ENCODE results near the gene CDH4.

Gene CDH4

DNA sequence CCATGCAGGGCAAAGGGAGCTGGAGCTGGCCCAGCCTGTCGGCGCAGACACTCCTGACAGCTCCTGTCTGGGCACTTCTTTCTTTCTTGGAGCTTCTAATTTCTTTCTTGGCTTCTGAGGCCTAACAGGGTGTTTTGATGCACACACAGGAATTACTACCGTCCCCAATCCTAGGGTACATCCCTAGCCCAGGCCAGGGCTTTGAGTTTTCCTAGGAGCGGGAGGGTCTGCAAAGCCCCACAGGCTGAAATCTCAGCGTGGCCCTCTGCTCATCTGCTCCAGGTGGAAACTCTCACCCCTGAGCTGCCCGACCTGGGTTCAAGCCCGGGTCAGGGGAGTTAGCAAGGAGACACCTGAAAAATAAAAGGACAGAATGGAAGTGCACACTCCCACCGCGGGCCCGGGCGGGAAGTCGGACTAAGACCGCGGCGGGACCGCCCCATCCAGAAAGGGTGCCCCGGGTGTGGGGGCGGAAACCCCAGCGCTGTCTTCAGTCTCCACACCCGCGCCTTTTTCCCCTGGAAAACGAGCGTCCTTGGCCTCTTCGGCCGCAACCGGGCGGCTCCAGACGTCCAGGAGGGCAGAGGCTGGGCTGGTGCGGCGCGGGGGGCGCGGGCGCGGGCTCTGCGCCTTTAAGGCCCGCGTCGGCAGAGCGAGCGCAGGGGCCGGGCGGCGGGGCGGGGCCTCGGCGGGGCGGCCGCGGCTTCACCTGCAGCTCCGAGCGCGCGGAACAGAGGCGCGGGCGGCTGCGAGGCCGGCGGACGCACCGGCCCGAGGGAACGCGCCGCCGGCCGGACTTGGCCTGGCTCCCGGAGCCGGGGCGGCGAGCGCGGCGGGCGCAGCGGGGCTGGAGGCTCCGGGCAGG, at the start of gene CDH4:
Gene CDH4, plus strand, starts transcription at position 733 of the 865 bp plus-strand sequence.
- DNase-seq, result no peak

DNA sequence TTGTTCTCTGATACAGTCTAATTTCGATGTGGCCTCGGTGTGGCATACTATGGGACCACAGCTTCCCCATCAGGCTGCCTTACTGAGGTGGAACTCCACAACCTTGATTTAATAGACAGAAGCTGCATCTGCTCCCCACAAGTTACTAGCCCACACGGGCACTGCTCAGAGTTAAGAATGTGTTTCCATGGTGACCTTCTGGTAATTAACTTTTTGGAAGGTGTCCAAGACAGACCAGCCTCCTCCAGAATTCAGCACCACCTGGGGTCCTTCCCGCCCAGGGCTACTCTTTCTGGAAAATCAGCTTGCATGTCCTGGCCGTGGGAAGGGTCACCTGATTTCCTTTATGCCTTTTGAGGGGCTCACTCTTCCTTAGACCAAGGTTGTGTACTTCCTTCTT, 48.7 kb upstream of the CDH4 start:
- DNase-seq, result no peak

DNA sequence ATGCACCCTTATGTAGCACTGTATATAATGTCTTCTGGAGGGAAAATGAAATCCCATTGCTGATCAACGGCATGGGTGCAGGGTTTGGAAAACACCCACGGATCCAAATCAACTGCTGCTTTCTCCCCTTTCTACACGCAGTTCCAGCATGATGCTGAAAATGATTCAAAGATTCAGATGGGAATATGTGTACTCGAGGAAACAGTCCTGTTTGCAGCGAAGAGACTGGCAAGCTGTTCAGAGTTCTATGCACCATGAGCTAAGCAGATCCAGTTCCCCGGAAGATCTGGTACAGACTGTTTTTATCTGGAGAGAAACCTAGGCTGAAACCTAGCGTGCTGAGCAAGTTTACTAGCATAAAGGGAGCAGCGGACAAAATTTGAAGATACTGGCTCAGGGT, 47.9 kb upstream of the CDH4 start:
- DNase-seq, result no peak

DNA sequence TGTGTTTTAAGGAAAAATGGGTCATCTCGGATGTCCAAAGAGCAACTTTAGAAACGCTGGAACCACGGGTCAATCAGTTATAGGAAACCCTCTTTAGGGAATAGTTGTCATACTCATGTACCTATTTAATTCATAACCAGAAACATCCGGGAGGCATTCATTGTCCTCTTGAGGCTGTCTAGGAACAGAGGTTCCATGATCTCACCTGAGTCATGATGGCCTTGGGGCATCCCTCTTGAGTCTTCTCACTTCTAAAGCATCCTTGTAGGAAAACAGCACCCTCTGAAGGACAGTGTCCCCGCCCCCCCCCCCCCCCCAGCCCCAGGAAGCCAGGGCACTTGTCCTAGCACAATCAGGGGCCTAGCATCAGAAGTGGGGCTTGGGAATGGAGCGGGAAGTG, 46.3 kb upstream of the CDH4 start:
- DNase-seq, result no peak

DNA sequence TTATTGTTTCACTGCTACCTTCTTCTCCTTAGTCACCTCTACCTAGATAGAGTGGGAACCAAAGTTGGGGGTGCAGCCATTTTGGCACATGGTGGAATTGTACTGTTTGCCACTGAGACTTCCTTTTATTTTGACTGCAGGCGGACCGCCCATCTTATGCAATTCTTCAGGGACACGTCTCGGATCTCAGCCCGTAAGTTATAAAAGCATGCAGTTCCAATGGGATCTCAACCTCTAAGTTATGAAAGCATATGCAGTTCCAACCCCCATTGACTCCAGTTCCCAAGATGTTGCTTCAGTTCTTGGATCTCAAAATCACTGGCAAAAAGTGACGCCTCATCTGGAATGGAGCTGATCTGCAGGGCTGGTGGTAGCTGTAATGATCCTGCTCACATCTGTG, 41.2 kb upstream of the CDH4 start:
- DNase-seq, result no peak

DNA sequence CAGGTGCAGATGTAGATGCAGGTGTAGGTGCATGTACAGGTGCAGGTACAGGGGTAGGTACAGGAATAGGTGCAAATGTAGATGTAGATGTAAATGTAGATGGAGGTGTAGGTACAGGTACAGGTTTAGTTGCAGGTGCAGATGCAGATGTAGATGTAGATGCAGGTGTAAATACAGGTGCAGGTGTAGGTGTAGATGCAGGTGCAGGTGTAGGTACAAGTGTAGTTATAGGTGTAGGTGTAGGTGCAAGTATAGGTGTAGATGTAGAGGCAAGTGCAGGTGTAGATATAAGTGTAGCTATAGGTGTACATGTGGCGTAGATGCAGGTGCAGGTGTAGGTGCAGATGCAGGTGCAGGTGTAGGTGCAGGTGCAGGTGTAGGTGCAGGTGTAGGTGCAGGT, 34.2 kb upstream of the CDH4 start:
- DNase-seq, result no peak

DNA sequence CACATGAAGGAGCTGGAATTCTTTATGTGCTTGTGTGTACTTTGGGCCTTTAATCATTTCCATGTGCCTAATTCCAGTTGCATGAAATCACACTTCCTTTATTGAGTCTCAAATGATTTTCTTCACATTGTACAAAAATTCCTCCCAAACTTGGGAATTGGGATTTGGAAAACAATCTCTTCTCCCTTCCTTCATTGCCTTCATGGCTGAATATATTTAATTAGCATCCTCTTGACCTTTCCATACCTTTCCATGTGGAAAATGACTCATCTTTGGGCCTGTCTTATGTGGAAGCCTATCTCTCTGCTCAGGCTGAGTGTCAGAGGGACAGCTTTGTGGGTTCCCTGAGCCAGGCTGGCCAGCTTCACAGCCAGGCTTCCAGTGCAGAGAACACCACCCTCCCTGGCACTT, 33.0 kb upstream of the CDH4 start:
- DNase-seq, result peak; percentile 88

DNA sequence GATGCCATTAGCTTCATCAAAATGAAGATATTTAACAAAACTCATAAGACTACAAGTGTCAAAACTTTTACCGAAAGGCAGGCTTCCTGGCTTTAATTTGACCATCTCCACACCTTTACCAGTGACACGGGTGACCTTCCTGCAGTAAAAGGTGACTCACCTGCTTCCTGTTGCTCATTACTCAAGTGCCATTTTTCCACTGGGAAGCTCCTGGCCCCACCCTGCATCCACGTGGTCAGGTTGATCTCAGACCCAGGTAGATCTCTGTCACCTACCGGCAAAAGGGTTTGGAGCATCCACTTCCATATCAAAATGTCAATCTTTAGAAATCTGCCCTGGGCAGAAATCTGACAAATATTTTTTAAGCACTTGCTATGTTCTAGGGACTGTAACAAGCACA, 31.9 kb upstream of the CDH4 start:
- DNase-seq, result no peak

DNA sequence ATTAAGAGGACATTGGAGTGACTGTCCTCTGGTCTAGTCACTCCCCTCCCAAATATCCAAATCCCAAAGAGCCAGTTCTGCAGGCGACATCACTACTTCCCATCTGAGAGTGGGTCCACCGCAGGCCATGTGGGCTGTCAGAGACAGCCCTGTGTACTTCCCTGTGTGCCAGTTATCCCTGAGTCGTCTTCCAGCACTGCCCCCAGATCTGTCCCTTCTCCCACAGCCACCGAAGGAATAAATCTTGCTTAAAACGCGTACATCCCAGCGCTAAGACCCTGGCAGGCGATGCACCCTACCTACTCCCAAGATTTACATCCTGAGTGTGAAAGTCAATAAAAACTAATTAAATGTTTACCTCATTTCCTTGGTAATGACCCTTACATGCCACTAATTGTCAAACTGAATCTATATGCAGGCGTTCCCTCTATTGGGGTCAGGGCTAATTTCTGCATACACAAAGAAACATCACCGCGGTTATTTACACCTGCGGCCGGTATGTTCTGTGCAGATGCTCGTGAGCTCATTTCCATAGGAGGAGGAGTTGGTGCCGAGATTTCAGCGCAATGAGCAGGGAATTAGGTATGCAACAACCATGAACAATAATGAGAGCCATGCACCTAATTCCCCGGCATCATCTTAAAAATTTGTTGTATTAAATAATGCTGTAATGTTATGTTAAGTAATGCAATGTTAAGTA, 31.3 kb upstream of the CDH4 start:
- DNase-seq, result no peak

DNA sequence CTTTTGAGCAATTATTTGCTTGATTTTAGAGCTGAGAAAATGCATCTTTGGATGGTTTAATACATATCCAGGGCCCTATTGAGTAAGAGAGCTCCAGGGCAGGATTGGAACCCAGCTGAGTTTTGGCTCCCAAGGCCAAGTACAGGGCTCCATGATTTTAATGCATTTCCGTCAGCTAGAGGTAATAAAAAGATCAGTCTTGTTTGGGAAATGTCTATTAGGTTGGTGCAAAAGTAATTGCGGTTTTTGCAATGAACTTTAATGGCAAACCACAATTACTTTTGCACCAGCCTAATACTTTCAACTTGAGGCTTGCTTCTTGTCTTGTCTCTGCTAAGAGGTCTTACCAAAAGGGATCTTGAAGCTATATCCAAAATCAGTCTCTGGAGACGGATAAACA, 29.4 kb upstream of the CDH4 start:
- no peak for DNase-seq

DNA sequence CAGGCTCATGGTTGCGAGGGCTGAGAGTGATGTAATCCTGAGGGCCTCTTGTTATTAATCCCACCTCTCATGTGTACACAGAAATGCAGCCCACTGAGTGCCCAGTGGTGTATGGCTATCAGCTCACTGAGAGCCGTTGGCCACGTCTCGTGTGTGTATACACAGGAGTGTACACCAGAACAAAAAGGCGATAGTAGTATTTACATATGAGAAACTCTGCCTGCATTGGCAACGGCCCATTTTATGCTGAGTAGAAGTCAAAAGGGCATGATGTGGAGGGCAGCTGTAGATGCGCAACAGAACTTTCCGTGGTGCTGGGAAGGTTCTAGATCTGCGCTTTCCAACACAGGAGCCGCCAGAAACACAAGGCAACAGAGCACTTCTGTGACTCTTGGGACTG, 28.9 kb upstream of the CDH4 start:
- no peak for DNase-seq

DNA sequence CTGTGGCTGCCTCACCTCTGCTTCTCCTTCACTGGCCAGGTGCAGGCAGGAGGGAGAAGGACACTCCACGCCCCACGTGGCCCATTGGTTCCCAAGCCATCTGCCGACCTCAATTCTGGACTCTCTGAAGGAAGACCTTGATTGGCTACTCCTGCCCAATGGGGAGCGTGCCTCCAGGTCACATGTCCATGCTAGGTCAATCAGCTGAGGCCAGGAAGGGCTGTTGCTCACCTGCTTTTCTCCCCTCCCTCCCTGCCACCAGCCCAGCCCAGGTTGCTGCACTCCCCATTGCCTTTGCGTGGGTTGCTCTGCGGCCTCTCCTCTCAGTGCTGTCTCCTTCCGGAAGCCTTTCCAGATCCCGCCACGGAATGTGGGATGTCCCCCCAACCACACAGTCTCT, 21.9 kb upstream of the CDH4 start:
- DNase-seq, result no peak

DNA sequence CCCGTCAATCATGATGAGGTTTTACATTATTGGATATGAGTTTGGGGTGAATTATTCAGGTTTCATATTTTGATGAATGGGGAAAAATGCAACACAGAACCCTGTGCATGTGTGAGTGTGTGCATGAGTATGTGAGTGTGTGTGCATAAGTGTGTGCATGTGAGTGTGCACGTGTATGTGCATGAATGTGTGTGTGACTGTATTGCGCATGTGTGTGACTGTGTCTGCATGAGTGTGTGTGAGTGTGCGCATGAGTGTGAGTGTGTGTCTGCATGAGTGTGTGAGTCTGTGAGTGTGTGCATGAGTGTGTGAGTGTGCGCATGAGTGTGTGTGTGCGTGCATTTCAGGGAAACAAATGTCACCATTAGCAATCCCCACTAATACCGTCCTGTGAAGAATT, 18.5 kb upstream of the CDH4 start:
- DNase-seq, result no peak

DNA sequence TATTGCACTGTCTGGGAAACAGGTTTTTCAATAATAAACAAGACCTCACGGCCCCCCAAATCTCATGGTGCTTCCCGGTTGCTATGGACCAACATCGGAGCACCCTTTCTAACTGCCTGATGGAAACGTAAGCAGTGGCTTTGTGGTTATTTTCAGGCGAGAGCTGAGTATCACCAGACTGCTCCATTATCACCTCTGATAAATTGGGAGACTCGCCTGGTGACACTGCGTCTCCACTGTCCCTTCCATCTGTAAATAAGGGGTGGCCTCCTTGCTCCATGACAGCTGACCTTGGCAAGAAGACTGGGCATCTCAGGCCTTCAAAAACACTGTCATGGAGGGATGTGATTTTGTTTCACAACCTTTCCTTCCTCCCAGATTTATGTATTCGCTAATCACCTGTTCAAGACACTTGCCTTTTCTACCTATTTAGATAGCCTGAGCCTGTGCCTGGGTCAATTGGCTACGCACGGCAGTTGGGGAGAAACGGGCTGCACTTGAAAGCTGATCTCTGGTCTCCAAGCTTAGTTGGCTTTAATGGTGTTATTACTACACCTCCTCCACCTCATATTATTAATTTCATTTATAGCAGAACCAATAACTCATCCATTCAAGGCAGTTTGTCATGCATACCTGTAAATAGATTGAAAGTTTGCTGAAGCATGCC, 17.7 kb upstream of the CDH4 start:
- DNase-seq, result no peak

DNA sequence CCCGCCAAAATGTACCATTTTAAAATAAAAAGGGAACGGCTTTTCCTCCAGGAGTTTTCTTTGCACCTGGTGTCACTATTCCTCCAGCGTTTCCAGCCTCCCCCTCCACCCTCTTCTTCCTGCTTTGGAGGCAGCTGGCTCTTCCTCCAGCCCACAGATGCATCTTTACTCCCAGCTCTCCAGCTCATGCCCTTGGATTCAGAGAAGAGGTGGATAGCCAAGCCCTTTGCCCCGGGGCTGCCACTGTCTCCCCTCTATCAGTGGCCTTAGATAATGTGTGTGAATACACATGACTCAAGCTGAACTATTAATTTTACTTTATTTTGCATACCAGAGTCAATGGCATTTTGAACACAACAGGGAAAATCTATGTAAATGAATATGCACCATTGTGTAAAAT, 15.3 kb upstream of the CDH4 start:
- DNase-seq, result no peak

DNA sequence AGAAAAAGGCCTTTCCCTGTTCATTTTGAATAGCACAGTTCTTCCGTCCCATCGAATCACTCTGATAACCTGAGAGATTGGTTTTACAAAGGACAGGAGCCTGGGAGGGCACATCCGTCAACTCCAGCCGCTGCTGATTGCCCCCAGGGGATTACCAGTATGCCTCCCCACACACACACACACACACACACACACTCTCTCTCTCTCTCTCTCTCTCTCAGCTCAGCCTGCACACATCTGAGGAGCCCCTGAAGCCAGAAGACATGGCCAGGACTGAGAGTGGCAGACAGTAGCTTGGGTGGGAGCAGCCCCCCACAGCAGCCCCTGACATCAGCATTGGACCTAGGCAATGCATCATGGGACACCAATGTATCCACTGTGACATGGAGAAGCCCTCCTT, 13.2 kb upstream of the CDH4 start:
- no peak for DNase-seq

DNA sequence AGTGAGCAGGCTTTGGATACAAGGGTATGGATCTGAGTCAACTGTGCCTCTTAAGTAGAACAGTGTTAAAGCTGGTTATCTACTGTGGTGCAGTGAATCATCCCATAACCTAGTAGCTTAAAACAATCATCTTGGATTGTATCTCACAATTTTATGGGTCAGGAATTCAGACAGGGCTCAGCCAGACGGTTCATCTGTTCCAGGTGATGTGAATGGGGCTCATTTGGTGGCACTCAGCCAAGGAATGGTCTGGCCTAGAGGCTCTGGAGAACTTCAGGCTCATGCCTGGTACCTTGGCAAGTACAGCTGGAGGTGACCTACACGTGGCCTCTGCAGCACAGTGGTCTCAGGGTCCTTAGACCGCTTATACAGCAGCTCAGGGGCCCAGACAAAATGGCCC, 11.2 kb upstream of the CDH4 start:
- DNase-seq, result no peak

DNA sequence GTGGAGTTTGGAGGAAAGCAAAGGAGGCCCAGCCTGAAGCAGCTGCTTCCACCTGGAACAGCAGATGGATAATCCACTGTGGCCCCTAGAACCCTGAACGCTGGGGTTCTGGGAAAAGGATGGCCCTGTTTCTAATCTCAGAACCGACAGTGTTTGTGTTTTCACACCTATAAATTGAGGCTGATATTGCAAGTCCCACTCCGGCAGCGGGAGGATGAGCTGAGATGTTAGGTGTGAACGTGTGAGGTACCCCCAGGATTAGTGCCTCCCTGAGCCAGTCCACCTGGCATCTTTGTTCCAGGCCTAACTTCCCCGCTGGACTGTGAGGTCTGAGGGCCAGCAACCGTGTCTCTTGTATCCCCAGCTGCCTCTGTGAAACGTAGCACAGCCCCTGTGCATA, 7.8 kb upstream of the CDH4 start:
- DNase-seq, result no peak

DNA sequence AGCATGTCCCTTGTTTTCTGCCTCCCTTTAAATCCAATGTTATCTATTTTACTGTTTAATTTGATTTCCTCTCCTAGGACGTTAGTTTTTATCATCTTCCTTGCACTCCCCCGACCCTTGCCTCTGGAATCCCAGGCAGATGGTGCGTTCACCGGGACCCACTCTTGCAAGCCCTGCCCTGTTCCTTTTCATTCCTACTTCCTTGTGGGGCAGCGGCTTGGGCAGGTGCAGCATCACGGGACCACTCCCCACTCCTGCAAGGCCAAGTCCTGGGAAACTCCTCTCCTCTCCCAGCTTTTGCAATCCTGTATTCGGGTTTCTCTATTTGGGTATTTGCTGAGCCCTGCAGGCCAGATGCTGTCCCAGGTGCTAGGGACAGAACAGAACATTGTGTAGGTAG, 5.8 kb upstream of the CDH4 start:
- DNase-seq, result no peak

DNA sequence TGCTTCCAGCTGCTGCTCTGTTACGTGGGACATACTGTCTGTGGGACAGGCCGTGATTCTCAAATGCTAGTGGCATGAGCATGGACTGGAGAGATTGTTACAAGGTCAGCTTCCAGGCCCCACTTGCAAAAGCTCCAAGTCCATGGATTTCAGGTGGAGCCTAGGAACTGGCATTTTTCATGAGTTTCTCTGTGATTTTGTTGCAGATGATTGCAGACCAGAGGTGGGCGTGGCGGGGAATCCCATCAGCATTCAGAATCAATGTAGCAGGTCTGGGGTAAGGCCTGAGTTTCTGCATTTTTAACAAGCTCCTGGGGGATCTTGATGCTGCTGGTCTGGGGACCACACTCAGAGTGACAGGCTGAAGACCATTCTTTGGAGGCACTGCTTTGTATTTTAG, 2.4 kb upstream of the CDH4 start:
- DNase-seq, result no peak

DNA sequence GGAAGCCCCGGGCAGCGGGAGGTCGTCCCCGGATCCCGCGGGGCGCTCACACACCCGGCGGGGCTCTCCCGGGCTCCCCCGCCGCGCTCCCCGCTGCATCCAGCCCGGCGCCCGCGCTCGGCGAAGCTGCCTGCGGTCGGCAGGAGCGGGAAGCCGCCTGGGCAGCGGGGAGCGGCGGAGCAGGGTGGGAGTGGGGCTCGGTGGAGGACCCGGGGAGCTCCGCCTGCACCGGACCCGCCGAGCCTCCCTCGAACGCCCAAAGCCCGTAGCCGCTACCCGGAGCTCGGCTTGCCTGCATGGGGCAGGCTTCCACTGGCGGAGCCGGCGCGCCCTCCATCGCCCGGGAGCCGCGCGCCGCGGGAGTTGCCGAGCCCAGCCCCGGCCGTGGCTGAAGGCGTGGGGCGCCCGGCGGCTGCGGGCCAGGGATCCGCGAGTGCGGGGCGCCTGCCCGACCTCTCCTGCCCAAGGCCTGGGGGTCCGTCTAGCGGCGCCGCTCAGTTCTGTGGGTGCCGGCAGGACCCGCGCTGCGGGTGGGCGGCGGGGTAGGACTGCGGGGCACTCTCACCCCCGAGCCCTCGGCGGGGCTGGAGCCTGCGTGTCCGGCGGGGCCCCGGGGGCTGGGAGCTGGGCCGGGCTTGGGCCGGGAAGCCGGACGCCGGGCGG, 671 bp downstream of the CDH4 start:
- DNase-seq, result peak; percentile 33

DNA sequence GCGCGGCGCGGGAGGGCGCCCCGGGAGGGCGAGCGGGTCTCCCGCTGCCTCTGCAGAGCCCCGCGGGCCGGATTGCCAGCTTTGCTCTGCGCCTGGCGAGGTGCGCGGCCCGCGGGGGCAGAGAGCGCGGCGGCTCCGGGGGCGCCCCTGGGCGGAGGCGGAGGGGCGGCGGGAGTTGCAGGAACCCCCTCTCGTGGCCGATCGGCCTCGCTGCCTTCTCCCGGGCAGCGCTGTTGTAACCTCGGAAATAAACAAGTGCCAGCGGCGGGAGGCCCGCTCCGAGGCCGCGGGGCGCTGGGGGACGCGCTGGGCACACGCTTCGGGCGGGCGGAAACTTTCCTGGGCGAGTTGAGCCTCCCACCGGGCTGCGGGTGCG, 1.2 kb downstream of the CDH4 start:
- DNase-seq, result peak; percentile 52
